GM12874 (cell line): ENCODE results near the gene MED12L.

ENCODE experiments used
- TF ChIP-seq, protein P1 (sequence below): IDR thresholded peaks from 2 replicates; pipeline ENCODE4 v1.5.1; 2011; ENCODE audit warnings: low read depth, mild to moderate bottlenecking, control low read depth, low read length, moderate library complexity; ENCODE audit not compliant: insufficient read depth

Gene MED12L

DNA sequence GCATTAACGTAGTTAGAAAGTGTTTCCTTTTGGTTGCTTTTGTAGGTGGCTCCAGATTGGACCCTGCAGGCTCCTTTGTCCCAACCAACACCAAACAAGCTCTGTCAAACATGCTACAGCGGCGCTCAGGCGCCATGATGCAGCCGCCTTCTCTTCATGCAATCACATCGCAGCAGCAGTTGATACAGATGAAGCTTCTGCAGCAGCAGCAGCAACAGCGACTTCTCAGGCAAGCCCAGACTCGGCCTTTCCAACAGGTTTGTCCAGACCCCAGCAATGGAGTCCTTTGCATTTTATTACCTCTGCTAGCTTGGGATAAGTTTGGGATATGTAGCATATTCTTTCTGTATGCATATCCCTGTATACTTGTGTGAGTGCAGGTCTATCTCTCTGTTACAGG lies 309.1 kb downstream of the MED12L start:
- TF ChIP-seq, protein P1, sequence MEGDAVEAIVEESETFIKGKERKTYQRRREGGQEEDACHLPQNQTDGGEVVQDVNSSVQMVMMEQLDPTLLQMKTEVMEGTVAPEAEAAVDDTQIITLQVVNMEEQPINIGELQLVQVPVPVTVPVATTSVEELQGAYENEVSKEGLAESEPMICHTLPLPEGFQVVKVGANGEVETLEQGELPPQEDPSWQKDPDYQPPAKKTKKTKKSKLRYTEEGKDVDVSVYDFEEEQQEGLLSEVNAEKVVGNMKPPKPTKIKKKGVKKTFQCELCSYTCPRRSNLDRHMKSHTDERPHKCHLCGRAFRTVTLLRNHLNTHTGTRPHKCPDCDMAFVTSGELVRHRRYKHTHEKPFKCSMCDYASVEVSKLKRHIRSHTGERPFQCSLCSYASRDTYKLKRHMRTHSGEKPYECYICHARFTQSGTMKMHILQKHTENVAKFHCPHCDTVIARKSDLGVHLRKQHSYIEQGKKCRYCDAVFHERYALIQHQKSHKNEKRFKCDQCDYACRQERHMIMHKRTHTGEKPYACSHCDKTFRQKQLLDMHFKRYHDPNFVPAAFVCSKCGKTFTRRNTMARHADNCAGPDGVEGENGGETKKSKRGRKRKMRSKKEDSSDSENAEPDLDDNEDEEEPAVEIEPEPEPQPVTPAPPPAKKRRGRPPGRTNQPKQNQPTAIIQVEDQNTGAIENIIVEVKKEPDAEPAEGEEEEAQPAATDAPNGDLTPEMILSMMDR = no peak

DNA sequence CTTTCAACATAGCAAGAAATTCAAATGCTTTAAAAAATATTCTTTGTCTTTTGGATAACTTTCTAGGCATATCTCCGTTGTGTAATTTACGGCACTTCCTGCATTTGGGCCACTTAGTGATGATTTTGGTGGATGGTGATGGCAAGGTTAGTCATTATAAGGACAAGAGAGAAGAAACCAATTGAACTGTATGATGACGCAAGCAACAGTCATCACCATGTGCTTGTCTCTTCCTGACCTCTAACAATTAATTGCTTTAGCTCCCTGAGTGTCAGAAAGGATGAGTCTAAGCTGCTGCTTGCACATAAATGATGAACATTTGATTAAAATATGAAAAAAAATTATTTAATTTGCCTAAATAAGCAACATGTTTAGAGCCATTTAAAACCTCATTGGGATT lies 310.3 kb downstream of the MED12L start:
- TF ChIP-seq, protein P1 = no peak

DNA sequence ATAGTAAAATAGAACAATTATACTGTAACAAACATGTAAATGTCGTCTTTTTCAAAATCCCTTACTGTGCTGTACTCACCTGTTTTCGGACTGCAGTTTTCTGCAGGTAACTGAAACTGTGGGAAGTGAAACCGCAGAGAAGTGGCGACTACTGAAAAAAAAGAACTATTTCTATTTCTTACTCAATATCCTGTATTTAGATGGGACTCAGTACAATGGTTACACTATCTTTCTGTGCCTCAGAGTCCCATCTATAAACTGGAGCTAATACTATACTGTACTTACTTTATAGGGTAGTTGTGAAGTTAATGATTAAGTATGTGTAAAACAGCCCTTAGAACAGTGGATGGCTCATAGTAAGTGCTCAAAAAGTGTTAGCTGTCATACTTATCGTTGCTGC lies 313.4 kb downstream of the MED12L start:
- TF ChIP-seq, protein P1 = no peak

DNA sequence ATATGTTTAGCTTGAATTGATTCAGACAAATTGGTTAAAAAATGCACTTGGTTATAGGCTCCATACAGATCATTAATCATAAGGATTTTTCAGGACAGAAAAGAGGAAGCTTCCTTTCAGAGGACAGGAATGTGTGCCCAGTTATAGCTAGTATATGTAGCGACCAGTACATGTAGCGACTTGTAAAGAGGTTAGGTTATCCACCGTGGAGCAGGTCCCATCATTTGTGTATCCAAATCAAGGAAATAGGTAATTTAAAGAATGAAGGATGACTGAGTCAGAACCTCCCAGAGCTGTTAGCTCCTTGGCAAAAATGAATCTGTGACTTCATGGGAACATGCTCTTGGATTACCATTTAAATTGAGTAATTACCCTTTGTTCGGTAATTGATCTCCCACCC lies 314.9 kb downstream of the MED12L start:
- TF ChIP-seq, protein P1 = no peak

DNA sequence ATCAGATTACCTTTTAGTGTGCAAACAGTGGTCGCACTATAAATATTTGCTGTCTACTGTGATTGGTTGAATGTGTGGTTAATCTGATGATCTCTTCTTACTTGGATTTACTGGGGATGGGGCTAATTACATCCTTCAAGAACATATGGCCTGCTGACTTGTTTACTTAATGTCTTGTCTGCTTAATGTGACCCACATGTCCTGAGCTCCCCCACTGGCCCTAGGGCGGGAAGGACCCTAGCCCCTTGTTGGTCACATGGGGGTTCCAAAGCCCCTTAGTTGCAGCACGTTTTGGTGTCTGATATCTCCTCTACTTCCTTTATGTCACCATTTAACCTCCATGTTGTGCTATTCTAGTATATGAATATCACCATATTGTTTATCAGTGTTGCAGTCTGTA lies 316.9 kb downstream of the MED12L start:
- TF ChIP-seq, protein P1 = no peak

DNA sequence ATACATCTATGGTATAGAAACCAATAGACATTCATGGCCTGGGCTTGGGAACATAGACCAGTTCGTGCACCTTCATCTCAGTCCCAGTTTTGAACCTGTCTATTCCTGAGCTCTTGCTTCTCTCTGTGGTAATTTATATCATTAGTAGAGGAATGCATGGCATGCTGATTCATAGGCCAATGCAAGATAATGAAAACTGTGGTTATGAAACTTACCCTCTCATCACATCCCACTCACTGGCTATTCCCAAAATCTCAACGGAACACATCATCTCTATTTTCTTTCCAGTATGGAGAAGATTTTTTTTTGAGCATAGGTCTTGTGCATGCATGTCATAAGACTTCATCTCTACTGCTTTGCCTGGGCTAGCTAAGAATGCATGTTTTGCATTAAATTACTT lies 317.8 kb downstream of the MED12L start:
- TF ChIP-seq, protein P1 = no peak

DNA sequence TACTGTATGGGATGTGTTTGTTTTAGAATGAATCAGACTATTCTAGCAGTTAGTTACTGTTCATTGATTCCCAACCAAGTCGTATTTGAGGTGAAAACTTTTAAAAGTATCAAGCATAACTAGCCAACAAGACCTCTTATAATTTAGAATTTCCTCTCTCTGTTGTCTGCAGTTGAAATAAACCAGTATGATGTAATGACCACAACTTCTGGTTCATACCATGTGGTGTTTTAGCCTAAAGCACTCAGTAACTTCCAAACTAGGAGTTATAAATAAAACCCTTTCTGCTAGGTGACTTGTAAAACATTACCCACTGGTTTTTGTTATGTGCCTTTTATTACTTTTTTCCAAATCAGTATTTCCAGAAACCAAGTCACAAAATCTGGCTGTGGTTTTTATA lies 318.9 kb downstream of the MED12L start:
- TF ChIP-seq, protein P1 = no peak

DNA sequence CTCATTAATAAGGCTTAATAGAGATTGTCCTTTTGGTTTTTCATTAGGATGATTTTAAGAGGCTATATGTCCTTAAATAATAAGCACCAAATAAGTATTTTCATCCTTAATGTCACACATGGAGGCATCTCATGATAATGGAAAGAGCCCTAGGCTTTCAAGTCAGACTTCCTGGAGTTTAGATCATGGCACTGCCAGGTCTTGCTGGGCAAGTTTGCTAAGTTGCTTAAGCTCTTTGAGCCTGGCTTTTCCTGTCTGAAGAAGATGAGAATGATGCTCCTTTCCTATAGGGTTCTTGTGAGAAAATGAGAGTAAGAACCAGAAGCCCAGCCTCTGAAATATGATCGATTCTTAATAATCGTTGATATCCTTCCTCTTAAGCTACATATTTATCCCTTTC lies 322.5 kb downstream of the MED12L start:
- TF ChIP-seq, protein P1 = no peak
